Nephron progenitor cell (in vitro differentiated cells): ENCODE data around the gene LIPC.
A peak's percentile ranks its signal among the peaks of the same experiment; 100 is the strongest.

Experiments used
- DNase-seq: peaks from one replicate; pipeline ENCODE4 v3.0.0; 2021
- H3K27ac Mint-ChIP-seq: 2 replicates; pipeline ENCODE4 v1.8.0; 2021; ENCODE audit warnings: mild to moderate bottlenecking, moderate library complexity, mixed read lengths
- H3K27me3 Mint-ChIP-seq: 2 replicates; pipeline ENCODE4 v1.8.0; 2021; ENCODE audit warnings: mild to moderate bottlenecking, low read depth, mixed read lengths; ENCODE audit not compliant: poor library complexity
- H3K36me3 Mint-ChIP-seq: 2 replicates; pipeline ENCODE4 v1.8.0; 2021; ENCODE audit warnings: low read depth, mixed read lengths
- H3K4me1 Mint-ChIP-seq: 2 replicates; pipeline ENCODE4 v1.8.0; 2021; ENCODE audit warnings: mixed read lengths
- H3K4me3 Mint-ChIP-seq: 2 replicates; pipeline ENCODE4 v1.8.0; 2021; ENCODE audit warnings: mild to moderate bottlenecking, moderate library complexity, mixed read lengths
- H3K9me3 Mint-ChIP-seq: 2 replicates; pipeline ENCODE4 v1.8.0; 2021; ENCODE audit warnings: mild to moderate bottlenecking, moderate library complexity, mixed read lengths
- TF ChIP-seq, protein P1 (sequence below): fragments of 200-600 bp; sonication (generic); IDR thresholded peaks from 2 replicates; pipeline ENCODE4 v1.5.0; 2021; ENCODE audit warnings: antibody characterized with exemption

LIPC gene

DNA sequence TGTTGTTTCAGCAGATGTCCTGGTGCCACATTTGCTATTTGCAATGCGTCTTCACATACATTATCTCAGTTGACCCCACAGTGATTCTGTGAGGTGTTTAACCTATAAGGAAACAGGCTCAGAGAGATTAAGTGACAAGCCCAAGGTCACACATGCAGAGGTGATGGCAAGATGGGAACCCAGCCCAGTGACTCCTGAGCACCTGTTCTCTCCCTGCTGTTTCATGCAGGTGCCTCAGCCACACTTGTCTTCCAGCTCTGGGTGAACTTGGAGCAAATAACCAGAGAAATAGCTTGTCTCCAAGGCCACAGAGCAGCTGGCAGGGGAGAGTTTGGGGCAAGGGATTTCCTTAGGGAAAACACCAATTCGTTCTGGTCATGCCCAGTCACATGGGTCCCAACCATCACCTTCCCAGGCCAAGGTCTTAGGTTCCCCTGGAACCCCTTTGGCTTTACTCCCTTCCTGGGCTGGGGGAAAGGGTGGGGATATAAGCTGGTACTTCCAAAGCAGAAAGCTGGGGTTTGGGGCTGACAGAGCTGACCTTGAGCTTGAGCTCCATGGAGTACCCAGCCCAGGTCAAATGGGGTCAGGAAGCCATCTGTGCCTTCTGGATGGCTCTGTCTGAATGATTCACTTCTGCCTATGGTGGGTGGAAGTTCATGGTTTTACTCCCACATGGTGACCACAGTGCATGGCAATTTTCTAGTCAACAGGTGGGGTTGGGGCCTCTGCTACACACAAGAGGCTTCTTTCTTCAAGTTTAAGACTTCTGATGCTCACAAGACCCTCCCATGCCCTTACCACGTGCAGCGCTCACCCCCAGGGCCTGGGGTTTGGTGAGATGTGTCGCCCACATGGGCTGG lies 22.4 kb downstream of the LIPC start:
- H3K36me3 Mint-ChIP-seq, result no peaks in the 10 kb centered on the region
- H3K9me3 Mint-ChIP-seq, result no peaks in the 10 kb centered on the region
- no peak overlapping the region for H3K4me3 Mint-ChIP-seq
- no peaks in the 10 kb centered on the region for H3K27me3 Mint-ChIP-seq
- peaks cover 41% of the 10 kb centered on the region for H3K4me1 Mint-ChIP-seq
- H3K27ac Mint-ChIP-seq, result no peak overlapping the region
- no peak for DNase-seq
- TF ChIP-seq, protein P1, sequence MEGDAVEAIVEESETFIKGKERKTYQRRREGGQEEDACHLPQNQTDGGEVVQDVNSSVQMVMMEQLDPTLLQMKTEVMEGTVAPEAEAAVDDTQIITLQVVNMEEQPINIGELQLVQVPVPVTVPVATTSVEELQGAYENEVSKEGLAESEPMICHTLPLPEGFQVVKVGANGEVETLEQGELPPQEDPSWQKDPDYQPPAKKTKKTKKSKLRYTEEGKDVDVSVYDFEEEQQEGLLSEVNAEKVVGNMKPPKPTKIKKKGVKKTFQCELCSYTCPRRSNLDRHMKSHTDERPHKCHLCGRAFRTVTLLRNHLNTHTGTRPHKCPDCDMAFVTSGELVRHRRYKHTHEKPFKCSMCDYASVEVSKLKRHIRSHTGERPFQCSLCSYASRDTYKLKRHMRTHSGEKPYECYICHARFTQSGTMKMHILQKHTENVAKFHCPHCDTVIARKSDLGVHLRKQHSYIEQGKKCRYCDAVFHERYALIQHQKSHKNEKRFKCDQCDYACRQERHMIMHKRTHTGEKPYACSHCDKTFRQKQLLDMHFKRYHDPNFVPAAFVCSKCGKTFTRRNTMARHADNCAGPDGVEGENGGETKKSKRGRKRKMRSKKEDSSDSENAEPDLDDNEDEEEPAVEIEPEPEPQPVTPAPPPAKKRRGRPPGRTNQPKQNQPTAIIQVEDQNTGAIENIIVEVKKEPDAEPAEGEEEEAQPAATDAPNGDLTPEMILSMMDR, result no peak

DNA sequence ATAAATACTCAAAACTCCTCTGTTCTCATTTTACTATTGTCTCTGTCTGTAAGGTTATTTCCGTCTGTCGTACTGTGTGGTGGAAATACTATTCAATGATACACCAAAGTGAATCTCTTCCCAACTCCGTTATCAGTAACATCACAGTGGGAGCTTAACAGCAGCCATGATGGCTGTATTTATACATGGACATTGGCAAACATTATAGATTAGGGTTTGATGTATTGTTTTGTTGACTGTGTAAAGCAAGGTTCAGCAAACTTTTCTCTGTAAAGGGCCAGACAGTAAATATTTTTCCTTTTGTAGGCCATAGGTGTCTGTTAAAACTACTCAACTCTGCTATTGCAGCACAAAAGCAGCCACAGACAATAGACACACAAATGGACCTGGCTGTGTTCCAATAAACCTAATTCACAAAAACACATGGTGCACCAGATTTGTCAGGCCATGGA lies 23.2 kb downstream of the LIPC start:
- no peak overlapping the region for H3K27ac Mint-ChIP-seq
- no peaks in the 10 kb centered on the region for H3K9me3 Mint-ChIP-seq
- no peaks in the 10 kb centered on the region for H3K27me3 Mint-ChIP-seq
- H3K4me1 Mint-ChIP-seq, result peaks cover 38% of the 10 kb centered on the region
- H3K4me3 Mint-ChIP-seq, result no peak overlapping the region
- DNase-seq, result no peak
- TF ChIP-seq, protein P1, result no peak
- no peaks in the 10 kb centered on the region for H3K36me3 Mint-ChIP-seq

DNA sequence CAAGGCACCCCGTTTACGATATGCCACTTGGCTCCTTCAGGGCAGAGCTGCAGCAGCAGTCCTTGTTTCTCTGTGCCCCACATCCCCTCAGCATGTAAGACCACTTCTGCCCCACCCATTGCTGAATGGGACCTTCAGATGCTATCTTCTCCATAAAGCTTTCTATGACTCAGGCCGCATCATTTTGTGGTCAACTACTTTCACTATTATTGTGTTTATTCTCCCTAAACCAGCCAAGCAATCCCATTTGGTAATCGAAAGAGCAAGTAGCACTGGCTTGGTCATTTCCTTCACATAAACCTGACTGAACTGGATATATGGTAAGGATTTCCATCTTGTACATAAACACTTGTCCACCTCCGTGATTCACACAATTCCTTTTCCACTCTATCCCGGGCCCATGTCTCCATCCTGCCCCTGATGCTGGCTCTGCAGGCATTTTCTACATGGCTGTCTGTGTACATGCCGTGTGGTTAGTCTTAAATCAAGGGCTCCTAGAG lies 25.7 kb downstream of the LIPC start:
- Mint-ChIP-seq H3K4me3 (no peak overlapping the region), H3K27me3 (no peaks in the 10 kb centered on the region), H3K9me3 (no peaks in the 10 kb centered on the region), H3K27ac (no peak overlapping the region), H3K4me1 (peaks cover 52% of the 10 kb centered on the region), H3K36me3 (no peaks in the 10 kb centered on the region)
- DNase-seq, result no peak
- TF ChIP-seq, protein P1, result no peak

DNA sequence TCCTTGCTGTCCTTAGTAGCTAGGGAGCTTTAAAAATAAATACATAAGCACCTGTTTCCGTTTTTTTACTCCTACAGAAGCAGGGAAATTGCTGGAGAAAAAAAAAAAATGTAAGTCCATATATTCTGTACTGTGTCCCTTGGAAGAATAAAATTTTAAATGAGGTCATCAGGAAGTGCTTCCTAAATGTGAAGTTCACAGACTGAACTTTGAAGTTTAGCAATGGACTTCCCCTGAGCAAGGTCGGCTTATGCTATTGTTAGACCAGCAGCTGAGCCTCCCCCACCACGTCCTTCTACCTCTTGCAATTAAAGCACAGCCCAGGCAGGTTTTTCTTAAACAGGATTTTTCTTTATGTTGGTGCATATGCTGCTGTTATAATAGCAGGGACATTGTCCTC lies 26.3 kb downstream of the LIPC start:
- Mint-ChIP-seq H3K27ac (no peak overlapping the region), H3K4me1 (peaks cover 58% of the 10 kb centered on the region), H3K9me3 (no peaks in the 10 kb centered on the region), H3K36me3 (no peaks in the 10 kb centered on the region), H3K27me3 (peaks cover 1% of the 10 kb centered on the region), H3K4me3 (no peak overlapping the region)
- TF ChIP-seq, protein P1, result no peak
- no peak for DNase-seq

DNA sequence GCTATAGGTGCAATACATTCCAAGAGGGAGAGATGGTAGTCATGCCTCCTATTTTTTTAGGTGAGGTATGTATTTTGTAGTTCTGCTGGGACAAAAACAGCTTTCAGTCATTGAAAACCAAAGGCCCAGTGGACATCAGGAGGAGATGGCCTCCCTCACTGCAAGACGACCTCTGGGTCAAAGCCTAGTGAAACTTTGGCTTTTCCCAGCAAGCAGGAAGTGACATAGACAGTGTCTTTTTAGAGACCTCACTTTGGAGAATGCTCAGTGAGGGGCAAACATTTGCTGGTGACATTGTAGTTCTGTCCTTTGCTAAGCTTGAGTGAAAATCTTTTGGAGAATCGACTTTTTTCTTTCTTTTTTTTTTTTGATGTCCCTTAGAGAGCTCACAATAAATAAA lies 27.3 kb downstream of the LIPC start:
- peak overlapping the region; percentile 37 for H3K27ac Mint-ChIP-seq
- TF ChIP-seq, protein P1, result no peak
- H3K36me3 Mint-ChIP-seq, result no peaks in the 10 kb centered on the region
- no peaks in the 10 kb centered on the region for H3K9me3 Mint-ChIP-seq
- no peak overlapping the region for H3K4me3 Mint-ChIP-seq
- H3K4me1 Mint-ChIP-seq, result peaks cover 67% of the 10 kb centered on the region
- DNase-seq, result no peak
- peaks cover 3% of the 10 kb centered on the region for H3K27me3 Mint-ChIP-seq

DNA sequence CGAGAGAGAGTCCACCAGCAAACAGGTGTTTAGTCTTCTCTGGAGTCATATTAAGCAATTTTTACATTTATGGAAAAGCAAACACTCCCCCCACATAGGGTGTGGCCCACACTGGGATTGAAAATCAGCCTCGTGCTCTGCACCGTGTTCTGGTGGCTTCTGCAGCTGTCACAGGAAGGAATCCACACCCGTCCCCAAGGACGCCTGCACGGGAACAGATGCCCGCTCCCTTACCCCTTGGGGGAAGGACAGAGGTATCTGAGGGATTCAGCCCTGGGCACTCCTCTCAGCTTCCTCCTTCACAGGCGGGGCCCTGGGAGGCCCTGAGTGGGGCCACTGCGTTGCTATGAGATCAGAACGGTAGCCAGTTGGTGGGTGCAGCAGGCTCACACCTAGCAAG lies 27.8 kb downstream of the LIPC start:
- Mint-ChIP-seq H3K9me3 (no peaks in the 10 kb centered on the region), H3K27ac (no peak overlapping the region), H3K27me3 (peaks cover 3% of the 10 kb centered on the region), H3K4me1 (peaks cover 69% of the 10 kb centered on the region), H3K4me3 (no peak overlapping the region), H3K36me3 (no peaks in the 10 kb centered on the region)
- TF ChIP-seq, protein P1, result no peak
- no peak for DNase-seq
